ENCODE measurements around the gene PRDM2. TPM values are rescaled to one million over a fixed set of nuclear protein-coding genes. Genes with fewer than 3 reads are reported as not detected.

The PRDM2 gene
- polyA plus RNA-seq, 1 donor (not counting 4 experiments of a cell fraction or from before 2014, with no cell fraction given), result 13.8 TPM

DNA sequence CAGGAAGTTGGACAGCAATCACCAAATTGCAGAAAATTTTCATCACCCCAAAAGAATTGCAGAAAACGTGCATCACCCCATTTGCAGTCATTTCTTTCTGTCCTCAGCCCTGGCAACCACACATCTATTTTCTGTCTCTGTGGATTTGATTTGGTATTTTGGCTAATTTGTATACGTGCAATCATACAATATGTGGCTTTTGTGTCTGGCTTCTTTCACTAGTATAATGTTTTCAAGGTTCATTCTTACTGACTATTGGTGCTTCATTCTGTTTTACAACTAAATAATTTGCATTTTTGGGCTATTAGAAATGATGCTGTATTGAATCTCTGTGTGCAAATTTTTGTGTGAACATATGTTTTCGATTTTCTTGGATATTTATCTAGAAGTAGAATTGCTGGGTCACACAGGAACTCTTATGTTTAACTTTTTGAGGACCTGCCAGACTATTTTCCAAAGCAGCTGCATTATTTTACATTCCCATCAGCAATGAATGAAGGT, 24.8 kb upstream of the PRDM2 start:
- no peak for FAIRE-seq
- Histone ChIP-seq H3K4me2 (ENCODE audit: control insufficient read depth, extremely low read depth, insufficient read depth, low read depth, low read length) (no peak overlapping the region), H3K4me1 (ENCODE audit: control insufficient read depth, extremely low read depth, insufficient read depth, low read length) (no peaks in the 10 kb centered on the region), H3K4me3 (ENCODE audit: control insufficient read depth in 2 of 3, extremely low read depth in 1 of 3, insufficient read depth in 2 of 3, low read depth in 1 of 3, low read length in 3 of 3) (no peak overlapping the region), H3K9me3 (ENCODE audit: control insufficient read depth, low read depth, low read length) (no peaks in the 10 kb centered on the region), H2AFZ (ENCODE audit: control insufficient read depth, low read length) (no peak overlapping the region), H3K36me3 (ENCODE audit: control insufficient read depth in 2 of 2, extremely low read depth in 1 of 2, insufficient read depth in 2 of 2, low read length in 2 of 2) (no peaks in the 10 kb centered on the region), H3K9ac (ENCODE audit: control insufficient read depth, extremely low read depth, insufficient read depth, low read length) (no peak overlapping the region), H3K79me2 (ENCODE audit: control insufficient read depth, insufficient read depth, low read length) (no peaks in the 10 kb centered on the region), H3K27me3 (ENCODE audit: control insufficient read depth, extremely low read depth, insufficient read depth, low read length) (no peaks in the 10 kb centered on the region), H4K20me1 (ENCODE audit: control insufficient read depth, extremely low read depth, insufficient read depth, low read length) (no peaks in the 10 kb centered on the region), H3K9me1 (ENCODE audit: control insufficient read depth, extremely low read depth, insufficient read depth, low read length) (no peaks in the 10 kb centered on the region), H3K27ac (ENCODE audit: control insufficient read depth, insufficient read depth, low read length) (no peak overlapping the region)
- DNase-seq (ENCODE audit: low read depth, low spot score), result no peak
- dilution Hi-C loops (cut with MboI; ENCODE audit: extremely low pct_ligation_motif_present, low sequenced_read_pairs), result no loop called here
- no peak for TF ChIP-seq CTCF (optimal IDR thresholded peaks at IDR 0.05 in 1 of 3, IDR thresholded peaks at IDR 0.05 in 1 of 3, conservative IDR thresholded peaks at IDR 0.05 in 1 of 3; ENCODE audit: extremely low read depth in 1 of 3, insufficient read depth in 2 of 3, low read length in 3 of 3)
- no peak for TF ChIP-seq EZH2 (IDR thresholded peaks at IDR 0.05; ENCODE audit: low read length)

- no peaks in the 10 kb centered on the region for H3K9me3 ChIP-seq (ENCODE audit: control insufficient read depth, low read depth, low read length)
- no peak for DNase-seq (ENCODE audit: low read depth, low spot score)
- FAIRE-seq, result no peak
- no peak for TF ChIP-seq CTCF (optimal IDR thresholded peaks at IDR 0.05 in 1 of 3, IDR thresholded peaks at IDR 0.05 in 1 of 3, conservative IDR thresholded peaks at IDR 0.05 in 1 of 3; ENCODE audit: extremely low read depth in 1 of 3, insufficient read depth in 2 of 3, low read length in 3 of 3)
- no peak for TF ChIP-seq EZH2 (IDR thresholded peaks at IDR 0.05; ENCODE audit: low read length)
- H4K20me1 ChIP-seq (ENCODE audit: control insufficient read depth, extremely low read depth, insufficient read depth, low read length), result no peaks in the 10 kb centered on the region
- H2AFZ ChIP-seq (ENCODE audit: control insufficient read depth, low read length), result no peak overlapping the region
- H3K36me3 ChIP-seq (ENCODE audit: control insufficient read depth in 2 of 2, extremely low read depth in 1 of 2, insufficient read depth in 2 of 2, low read length in 2 of 2), result no peaks in the 10 kb centered on the region
- H3K4me3 ChIP-seq (ENCODE audit: control insufficient read depth in 2 of 3, extremely low read depth in 1 of 3, insufficient read depth in 2 of 3, low read depth in 1 of 3, low read length in 3 of 3), result no peak overlapping the region
- no peaks in the 10 kb centered on the region for H3K9me1 ChIP-seq (ENCODE audit: control insufficient read depth, extremely low read depth, insufficient read depth, low read length)
- no peak overlapping the region for H3K9ac ChIP-seq (ENCODE audit: control insufficient read depth, extremely low read depth, insufficient read depth, low read length)
- H3K4me2 ChIP-seq (ENCODE audit: control insufficient read depth, extremely low read depth, insufficient read depth, low read depth, low read length), result no peak overlapping the region
- H3K79me2 ChIP-seq (ENCODE audit: control insufficient read depth, insufficient read depth, low read length), result no peaks in the 10 kb centered on the region
- no peaks in the 10 kb centered on the region for H3K27me3 ChIP-seq (ENCODE audit: control insufficient read depth, extremely low read depth, insufficient read depth, low read length)
- H3K27ac ChIP-seq (ENCODE audit: control insufficient read depth, insufficient read depth, low read length), result no peak overlapping the region
- dilution Hi-C loops (cut with MboI; ENCODE audit: extremely low pct_ligation_motif_present, low sequenced_read_pairs), result no loop called here
- peaks cover 4% of the 10 kb centered on the region for H3K4me1 ChIP-seq (ENCODE audit: control insufficient read depth, extremely low read depth, insufficient read depth, low read length)
Measured at GRCh38 chr1:13677896-13678295, 22.1 kb upstream of the PRDM2 start.

Measured in keratinocyte (primary cell).